ENCODE data around the gene CFAP57.

DNA sequence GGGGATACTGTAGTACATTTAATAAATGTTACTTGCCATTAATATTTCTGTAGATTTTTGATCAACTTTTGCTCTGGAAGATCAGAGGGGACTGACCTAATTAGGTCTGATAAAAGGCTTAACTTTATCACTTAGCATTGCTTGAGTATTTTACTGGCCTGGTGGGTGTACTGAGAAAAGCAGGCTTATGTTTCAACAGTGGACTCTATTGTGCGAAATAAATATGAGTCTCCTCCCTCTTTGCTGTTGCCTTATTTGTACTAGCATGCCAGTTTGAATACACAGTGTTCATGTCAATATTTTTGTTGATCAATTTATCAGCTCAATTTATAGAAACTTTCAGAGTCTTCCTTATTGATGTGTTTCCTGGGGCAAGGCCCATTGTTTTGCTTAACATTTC, 49.1 kb upstream of the CFAP57 start:
- no peak for TF ChIP-seq SRF (IDR thresholded peaks at IDR 0.05; ENCODE audit: low read depth, low read length)
- TF ChIP-seq, protein P1, sequence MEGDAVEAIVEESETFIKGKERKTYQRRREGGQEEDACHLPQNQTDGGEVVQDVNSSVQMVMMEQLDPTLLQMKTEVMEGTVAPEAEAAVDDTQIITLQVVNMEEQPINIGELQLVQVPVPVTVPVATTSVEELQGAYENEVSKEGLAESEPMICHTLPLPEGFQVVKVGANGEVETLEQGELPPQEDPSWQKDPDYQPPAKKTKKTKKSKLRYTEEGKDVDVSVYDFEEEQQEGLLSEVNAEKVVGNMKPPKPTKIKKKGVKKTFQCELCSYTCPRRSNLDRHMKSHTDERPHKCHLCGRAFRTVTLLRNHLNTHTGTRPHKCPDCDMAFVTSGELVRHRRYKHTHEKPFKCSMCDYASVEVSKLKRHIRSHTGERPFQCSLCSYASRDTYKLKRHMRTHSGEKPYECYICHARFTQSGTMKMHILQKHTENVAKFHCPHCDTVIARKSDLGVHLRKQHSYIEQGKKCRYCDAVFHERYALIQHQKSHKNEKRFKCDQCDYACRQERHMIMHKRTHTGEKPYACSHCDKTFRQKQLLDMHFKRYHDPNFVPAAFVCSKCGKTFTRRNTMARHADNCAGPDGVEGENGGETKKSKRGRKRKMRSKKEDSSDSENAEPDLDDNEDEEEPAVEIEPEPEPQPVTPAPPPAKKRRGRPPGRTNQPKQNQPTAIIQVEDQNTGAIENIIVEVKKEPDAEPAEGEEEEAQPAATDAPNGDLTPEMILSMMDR (IDR thresholded peaks at IDR 0.05; ENCODE audit: control extremely low read depth in 1 of 3, insufficient read depth in 1 of 3, low read depth in 1 of 3, low read length in 3 of 3), result no peak
- TF ChIP-seq POLR2A (IDR thresholded peaks at IDR 0.05; ENCODE audit: control extremely low read depth in 1 of 2, low read depth in 2 of 2, low read length in 2 of 2), result no peak
- TF ChIP-seq CHD1 (IDR thresholded peaks at IDR 0.05; ENCODE audit: low read depth, low read length), result no peak

Measured in H1 (cell line).